Chondrocyte (in vitro differentiated cells): ENCODE measurements around the gene ACP2. TPM values are rescaled to one million over a fixed set of nuclear protein-coding genes. Genes with fewer than 3 reads are reported as not detected.

Experiments
- DNase-seq: peaks from one replicate; pipeline ENCODE4 v3.0.0; 2021; ENCODE audit warnings: mixed read lengths, low spot score
- H3K27ac Mint-ChIP-seq: one replicate; pipeline ENCODE4 v1.8.0; 2021; ENCODE audit warnings: mild to moderate bottlenecking, moderate library complexity, mixed read lengths; ENCODE audit not compliant: unreplicated experiment
- H3K27me3 Mint-ChIP-seq: 2 replicates; pipeline ENCODE4 v1.8.0; 2021; ENCODE audit warnings: low read depth, mixed read lengths
- H3K36me3 Mint-ChIP-seq: 2 replicates; pipeline ENCODE4 v1.8.0; 2021; ENCODE audit warnings: low read depth, mixed read lengths
- H3K4me1 Mint-ChIP-seq: 2 replicates; pipeline ENCODE4 v1.8.0; 2021; ENCODE audit warnings: low read depth, mild to moderate bottlenecking, mixed read lengths
- H3K4me3 Mint-ChIP-seq: one replicate; pipeline ENCODE4 v1.8.0; 2021; ENCODE audit warnings: mild to moderate bottlenecking, moderate library complexity, mixed read lengths; ENCODE audit not compliant: unreplicated experiment
- H3K9me3 Mint-ChIP-seq: 2 replicates; pipeline ENCODE4 v1.8.0; 2021; ENCODE audit warnings: low read depth, mixed read lengths
- total RNA-seq: library from RNA; stranded (reverse); gene quantifications from 3 replicates; pipeline ENCODE4 v1.2.1, GENCODE V29; 2021
- TF ChIP-seq, protein P1 (sequence below): fragments of 200-600 bp; sonication (generic); IDR thresholded peaks from 2 replicates; pipeline ENCODE4 v1.5.0; 2021; ENCODE audit warnings: antibody characterized with exemption, mild to moderate bottlenecking, moderate library complexity

The ACP2 gene
- total RNA-seq, 1 donor from 2014 or later, result 35.3 TPM

DNA sequence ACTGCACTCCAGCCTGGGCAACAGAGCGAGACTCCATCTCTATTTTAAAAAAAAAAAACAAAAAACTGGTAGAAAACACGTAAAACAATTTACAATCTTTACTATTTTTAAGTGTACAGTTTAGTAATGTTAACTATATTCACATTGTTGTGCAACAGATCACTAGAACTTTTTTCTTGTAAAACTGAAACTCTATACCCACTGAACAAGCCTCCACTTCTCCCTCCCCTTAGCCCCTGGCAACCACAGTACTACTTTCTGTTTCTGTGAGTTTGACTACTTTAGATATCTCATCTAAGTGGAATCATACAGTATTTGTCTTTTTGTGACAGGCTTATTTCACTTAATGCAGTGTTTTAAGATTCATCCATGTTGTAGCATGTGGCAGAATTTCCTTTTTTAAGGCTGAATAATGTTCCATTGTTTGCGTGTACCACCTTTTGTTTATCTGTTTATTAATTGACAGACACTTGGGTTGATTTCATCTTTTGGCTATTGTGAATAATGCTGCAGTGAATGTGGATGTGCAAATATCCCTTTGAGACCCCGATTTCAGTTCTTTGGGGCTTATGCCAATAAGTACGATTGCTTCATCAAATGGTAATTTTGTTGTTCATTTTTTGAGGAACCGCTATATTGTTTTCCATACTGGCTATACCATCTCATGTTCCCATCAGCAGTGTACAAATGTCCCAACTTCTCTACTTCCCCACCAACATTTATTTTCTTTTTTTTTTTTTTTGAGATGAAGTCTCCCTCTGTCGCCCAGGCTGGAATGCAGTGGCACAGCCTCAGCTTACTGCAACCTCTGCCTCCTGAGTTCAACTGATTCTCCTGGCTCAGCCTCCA lies 22.8 kb downstream of the ACP2 start:
- Mint-ChIP-seq H3K36me3 (peaks cover 18% of the 10 kb centered on the region), H3K27me3 (no peaks in the 10 kb centered on the region), H3K9me3 (no peaks in the 10 kb centered on the region), H3K4me1 (peaks cover 32% of the 10 kb centered on the region), H3K4me3 (no peak overlapping the region), H3K27ac (no peak overlapping the region)
- DNase-seq, result no peak
- TF ChIP-seq, protein P1, sequence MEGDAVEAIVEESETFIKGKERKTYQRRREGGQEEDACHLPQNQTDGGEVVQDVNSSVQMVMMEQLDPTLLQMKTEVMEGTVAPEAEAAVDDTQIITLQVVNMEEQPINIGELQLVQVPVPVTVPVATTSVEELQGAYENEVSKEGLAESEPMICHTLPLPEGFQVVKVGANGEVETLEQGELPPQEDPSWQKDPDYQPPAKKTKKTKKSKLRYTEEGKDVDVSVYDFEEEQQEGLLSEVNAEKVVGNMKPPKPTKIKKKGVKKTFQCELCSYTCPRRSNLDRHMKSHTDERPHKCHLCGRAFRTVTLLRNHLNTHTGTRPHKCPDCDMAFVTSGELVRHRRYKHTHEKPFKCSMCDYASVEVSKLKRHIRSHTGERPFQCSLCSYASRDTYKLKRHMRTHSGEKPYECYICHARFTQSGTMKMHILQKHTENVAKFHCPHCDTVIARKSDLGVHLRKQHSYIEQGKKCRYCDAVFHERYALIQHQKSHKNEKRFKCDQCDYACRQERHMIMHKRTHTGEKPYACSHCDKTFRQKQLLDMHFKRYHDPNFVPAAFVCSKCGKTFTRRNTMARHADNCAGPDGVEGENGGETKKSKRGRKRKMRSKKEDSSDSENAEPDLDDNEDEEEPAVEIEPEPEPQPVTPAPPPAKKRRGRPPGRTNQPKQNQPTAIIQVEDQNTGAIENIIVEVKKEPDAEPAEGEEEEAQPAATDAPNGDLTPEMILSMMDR, result no peak

DNA sequence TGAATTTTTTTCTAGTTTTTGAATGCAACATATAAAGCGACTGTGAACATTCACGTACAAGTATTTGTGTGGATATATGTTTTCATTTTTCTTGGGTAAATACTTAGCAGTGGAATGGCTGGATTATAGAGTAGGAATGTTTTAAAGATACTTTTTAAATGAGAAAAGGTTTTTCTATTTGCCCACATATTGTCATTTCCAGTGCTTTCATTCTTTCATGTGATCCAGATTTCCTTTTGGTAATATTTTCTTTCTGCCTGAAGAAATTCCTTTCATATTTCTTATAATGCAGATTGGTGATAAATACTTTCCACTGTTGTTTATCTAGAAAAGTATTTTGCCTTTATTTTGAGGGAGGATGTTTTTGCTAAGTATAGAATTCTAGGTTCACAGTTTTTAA lies 25.9 kb downstream of the ACP2 start:
- no peak for DNase-seq
- Mint-ChIP-seq H3K4me1 (peaks cover 52% of the 10 kb centered on the region), H3K4me3 (no peak overlapping the region), H3K27ac (peak overlapping the region; percentile 81), H3K36me3 (peaks cover 19% of the 10 kb centered on the region), H3K9me3 (no peaks in the 10 kb centered on the region), H3K27me3 (no peaks in the 10 kb centered on the region)
- TF ChIP-seq, protein P1, result no peak

DNA sequence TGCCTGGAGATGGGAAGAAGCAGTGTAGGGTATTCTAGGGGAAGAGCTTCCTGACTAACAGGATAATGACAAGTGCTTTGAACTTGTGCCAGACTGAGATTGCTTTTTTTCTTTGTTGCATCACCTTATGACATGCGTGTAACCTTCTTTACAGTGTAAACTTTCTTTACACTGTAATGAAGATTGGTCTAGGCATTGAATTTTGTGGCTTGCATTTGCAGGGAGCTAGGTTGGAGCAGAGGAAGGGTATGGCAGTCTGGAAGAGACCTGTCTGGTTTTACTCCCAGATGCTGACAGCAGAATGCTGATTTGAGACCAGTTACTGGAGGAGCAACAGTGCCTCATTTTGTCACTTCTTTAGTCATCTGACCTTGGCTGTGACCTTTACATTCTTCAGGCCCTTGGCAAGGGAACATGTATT lies 28.2 kb downstream of the ACP2 start:
- no peak for DNase-seq
- Mint-ChIP-seq H3K27me3 (no peaks in the 10 kb centered on the region), H3K36me3 (peaks cover 12% of the 10 kb centered on the region), H3K4me3 (peak overlapping the region; percentile 36), H3K27ac (peak overlapping the region; percentile 97), H3K9me3 (no peaks in the 10 kb centered on the region), H3K4me1 (peaks cover 71% of the 10 kb centered on the region)
- TF ChIP-seq, protein P1, result no peak

DNA sequence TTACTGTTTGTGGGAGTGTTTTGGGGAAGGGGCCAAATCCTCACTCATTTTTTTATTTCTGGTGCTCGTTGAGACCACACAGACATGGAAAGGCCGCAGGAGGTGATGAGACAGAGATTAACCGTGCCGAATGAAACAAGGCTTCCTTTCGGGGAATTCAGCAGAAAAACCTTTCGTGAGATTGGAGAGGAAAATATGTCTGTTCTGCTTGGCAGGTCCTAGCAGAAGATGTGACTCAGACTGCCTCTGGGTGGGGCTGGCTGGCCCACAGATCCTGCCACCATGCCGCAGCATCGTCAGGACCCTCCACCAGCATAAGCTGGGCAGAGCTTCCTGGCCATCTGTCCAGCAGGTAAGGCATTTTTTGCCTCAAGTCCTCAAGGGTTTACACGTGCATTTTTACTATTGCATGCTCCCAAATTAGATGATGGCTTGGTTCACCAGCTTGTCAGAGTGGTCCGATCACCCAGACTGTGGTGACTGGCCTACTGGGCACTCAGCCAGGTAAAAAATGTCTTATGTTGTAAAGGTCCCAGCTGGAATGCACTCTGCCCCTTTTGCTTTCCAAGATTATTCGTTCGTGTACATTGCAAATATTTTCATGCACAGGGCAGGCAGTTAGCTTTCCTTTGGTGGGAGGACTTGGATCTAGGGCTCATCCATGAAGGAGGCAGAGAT lies 32.4 kb downstream of the ACP2 start:
- peaks cover 7% of the 10 kb centered on the region for H3K36me3 Mint-ChIP-seq
- H3K4me1 Mint-ChIP-seq, result peaks cover 69% of the 10 kb centered on the region
- no peak for DNase-seq
- TF ChIP-seq, protein P1, result peak; percentile 51
- no peaks in the 10 kb centered on the region for H3K27me3 Mint-ChIP-seq
- H3K9me3 Mint-ChIP-seq, result no peaks in the 10 kb centered on the region
- peak overlapping the region; percentile 93 for H3K4me3 Mint-ChIP-seq
- H3K27ac Mint-ChIP-seq, result peak overlapping the region; percentile 99

DNA sequence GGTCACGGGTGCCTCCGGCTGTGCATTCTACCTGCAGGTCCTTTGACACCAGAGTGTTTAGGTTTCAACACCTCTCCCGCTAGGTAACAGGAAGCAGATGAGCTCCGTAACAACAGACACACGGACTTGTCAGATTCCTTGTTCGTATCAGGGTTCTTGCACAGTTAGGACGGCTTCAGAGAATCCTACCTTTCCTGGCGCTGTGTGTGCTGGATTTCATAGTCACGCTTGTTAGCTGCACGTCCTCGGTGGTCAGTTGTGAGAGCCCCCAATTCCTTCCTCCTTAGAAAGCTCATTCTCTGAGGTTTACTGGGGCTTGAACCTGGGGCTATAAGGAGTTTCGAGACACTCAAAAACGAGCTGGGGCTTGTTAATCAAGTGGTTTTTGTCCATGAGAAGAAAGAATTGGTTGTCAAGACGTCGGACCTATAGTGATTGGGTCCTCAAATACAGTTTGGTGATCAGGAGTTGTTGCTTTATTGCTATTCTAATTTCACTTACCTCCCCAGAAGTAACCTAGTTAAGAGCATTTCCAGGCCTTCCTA lies 33.2 kb downstream of the ACP2 start:
- no peaks in the 10 kb centered on the region for H3K9me3 Mint-ChIP-seq
- TF ChIP-seq, protein P1, result no peak
- peaks cover 60% of the 10 kb centered on the region for H3K4me1 Mint-ChIP-seq
- no peak for DNase-seq
- H3K27ac Mint-ChIP-seq, result peak overlapping the region; percentile 99
- H3K36me3 Mint-ChIP-seq, result peaks cover 7% of the 10 kb centered on the region
- peak overlapping the region; percentile 93 for H3K4me3 Mint-ChIP-seq
- H3K27me3 Mint-ChIP-seq, result no peaks in the 10 kb centered on the region
